ENCODE data around the gene ACBD3. TPM values are rescaled to one million over a fixed set of nuclear protein-coding genes. Genes with fewer than 3 reads are reported as not detected.

ACBD3 gene
- total and polyA plus RNA-seq, 4 experiments from 2014 or later = 10.1 to 29.7 (median 25.7) TPM

GRCh38 chr1:226118357-226118756, 68.2 kb downstream of the ACBD3 start:
- H3K27ac ChIP-seq (ENCODE audit: low read depth, low read length) = no peak overlapping the region
- H3K36me3 ChIP-seq (ENCODE audit: insufficient read depth, low read length) = no peaks in the 10 kb centered on the region
- Mint-ChIP-seq H3K27ac (peak overlapping the region in 1 of 7 donors; percentile 59), H3K4me1 (peaks cover 5 to 18% (median 12%) of the 10 kb centered on the region in 4 donors), H3K27me3 (no peaks in the 10 kb centered on the region), H3K9me3 (no peaks in the 10 kb centered on the region), H3K36me3 (peaks cover 0 to 4% of the 10 kb centered on the region in 2 donors), H3K4me3 (peak overlapping the region in 1 of 8 donors; percentile 46)
- peaks cover 15% of the 10 kb centered on the region for H3K4me1 ChIP-seq (ENCODE audit: insufficient read depth, low read length)
- intact Hi-C loops (cut with micrococcal nuclease) = no loop called here
- POLR2A ChIA-PET (ENCODE audit: partially characterized antibody) = interaction anchor here (8.2 kb wide), 1 partner anchor 56 kb away, joined by 63 read pairs; the partner anchor contains the start of gene H3-3A
- no peak for DNase-seq
- CTCF ChIA-PET (ENCODE audit: partially characterized antibody) = interaction anchor here (1.1 to 3.0 kb wide), 5 partner anchors 7 to 215 kb away, joined by 3 to 18 read pairs (median 15); no protein-coding TSS in a partner anchor
- no peaks in the 10 kb centered on the region for H3K27me3 ChIP-seq (ENCODE audit: insufficient read depth, low read length)
- H3K4me3 ChIP-seq (ENCODE audit: low read length in 2 of 2) = no peak overlapping the region
- H3K9me3 ChIP-seq (ENCODE audit: control insufficient read depth in 1 of 2, low read length in 2 of 2) = no peaks in the 10 kb centered on the region

- no peaks in the 10 kb centered on the region for H3K36me3 ChIP-seq (ENCODE audit: insufficient read depth, low read length)
- no peak for DNase-seq
- no peaks in the 10 kb centered on the region for H3K9me3 ChIP-seq (ENCODE audit: control insufficient read depth in 1 of 2, low read length in 2 of 2)
- H3K27ac Mint-ChIP-seq = no peak overlapping the region
- no peak overlapping the region for H3K27ac ChIP-seq (ENCODE audit: low read depth, low read length)
- H3K27me3 Mint-ChIP-seq = no peaks in the 10 kb centered on the region
- ChIA-PET CTCF (ENCODE audit: partially characterized antibody) (interaction anchor here (0.8 to 2.8 kb wide), 4 partner anchors 8 to 53 kb away, joined by 3 to 16 read pairs (median 10); no protein-coding TSS in a partner anchor), POLR2A (ENCODE audit: partially characterized antibody) (interaction anchor here (2.2 kb wide), 1 partner anchor 55 kb away, joined by 7 read pairs; the partner anchor contains the start of gene H3-3A)
- H3K4me3 ChIP-seq (ENCODE audit: low read length in 2 of 2) = no peak overlapping the region
- H3K27me3 ChIP-seq (ENCODE audit: insufficient read depth, low read length) = no peaks in the 10 kb centered on the region
- H3K4me1 ChIP-seq (ENCODE audit: insufficient read depth, low read length) = peaks cover 10% of the 10 kb centered on the region
- H3K36me3 Mint-ChIP-seq = peaks cover 0 to 3% of the 10 kb centered on the region in 2 donors
- intact Hi-C loops (cut with micrococcal nuclease) = no loop called here
- no peak overlapping the region for H3K4me3 Mint-ChIP-seq
- peaks cover 5 to 11% (median 7%) of the 10 kb centered on the region in 4 donors for H3K4me1 Mint-ChIP-seq
- no peaks in the 10 kb centered on the region for H3K9me3 Mint-ChIP-seq
These were observed 69.2 kb downstream of the ACBD3 start for GRCh38 chr1:226117330-226117729.

- no peak overlapping the region for H3K4me3 Mint-ChIP-seq
- ChIA-PET POLR2A (ENCODE audit: partially characterized antibody) (interaction anchor here (2.2 kb wide), 1 partner anchor 54 kb away, joined by 7 read pairs; the partner anchor contains the start of gene H3-3A), CTCF (ENCODE audit: partially characterized antibody) (interaction anchor here (1.1 to 2.8 kb wide), 5 partner anchors 9 to 216 kb away, joined by 3 to 16 read pairs (median 3); no protein-coding TSS in a partner anchor)
- no peaks in the 10 kb centered on the region for H3K9me3 Mint-ChIP-seq
- no peaks in the 10 kb centered on the region for H3K9me3 ChIP-seq (ENCODE audit: control insufficient read depth in 1 of 2, low read length in 2 of 2)
- no peaks in the 10 kb centered on the region for H3K36me3 ChIP-seq (ENCODE audit: insufficient read depth, low read length)
- H3K27me3 ChIP-seq (ENCODE audit: insufficient read depth, low read length) = no peaks in the 10 kb centered on the region
- H3K36me3 Mint-ChIP-seq = peaks cover 0 to 3% of the 10 kb centered on the region in 2 donors
- H3K27ac Mint-ChIP-seq = no peak overlapping the region
- DNase-seq = no peak
- no peak overlapping the region for H3K27ac ChIP-seq (ENCODE audit: low read depth, low read length)
- H3K27me3 Mint-ChIP-seq = no peaks in the 10 kb centered on the region
- H3K4me1 ChIP-seq (ENCODE audit: insufficient read depth, low read length) = peaks cover 10% of the 10 kb centered on the region
- H3K4me1 Mint-ChIP-seq = peaks cover 5 to 12% (median 9%) of the 10 kb centered on the region in 4 donors
- intact Hi-C loops (cut with micrococcal nuclease) = no loop called here
- H3K4me3 ChIP-seq (ENCODE audit: low read length in 2 of 2) = no peak overlapping the region
These were observed 69.9 kb downstream of the ACBD3 start for GRCh38 chr1:226116673-226117072.

GRCh38 chr1:226112626-226113025, 73.9 kb downstream of the ACBD3 start:
- Histone ChIP-seq H3K27ac (ENCODE audit: low read depth, low read length) (no peak overlapping the region), H3K4me3 (ENCODE audit: low read length in 2 of 2) (no peak overlapping the region), H3K9me3 (ENCODE audit: control insufficient read depth in 1 of 2, low read length in 2 of 2) (no peaks in the 10 kb centered on the region), H3K4me1 (ENCODE audit: insufficient read depth, low read length) (peaks cover 13% of the 10 kb centered on the region), H3K36me3 (ENCODE audit: insufficient read depth, low read length) (no peaks in the 10 kb centered on the region), H3K27me3 (ENCODE audit: insufficient read depth, low read length) (no peaks in the 10 kb centered on the region)
- peaks cover 5 to 21% (median 10%) of the 10 kb centered on the region in 4 donors for H3K4me1 Mint-ChIP-seq
- intact Hi-C loops (cut with micrococcal nuclease) = loop anchor here (5.0 kb wide), 1 partner anchor 450 kb away; no protein-coding TSS in a partner anchor
- no peaks in the 10 kb centered on the region for H3K27me3 Mint-ChIP-seq
- H3K27ac Mint-ChIP-seq = peak overlapping the region in 1 of 7 donors; percentile 43
- H3K9me3 Mint-ChIP-seq = no peaks in the 10 kb centered on the region
- H3K36me3 Mint-ChIP-seq = peaks cover 0 to 3% of the 10 kb centered on the region in 2 donors
- DNase-seq = no peak
- H3K4me3 Mint-ChIP-seq = peak overlapping the region in 2 of 8 donors; percentile 48 to 53
- ChIA-PET CTCF (ENCODE audit: partially characterized antibody) (interaction anchor here (5.6 kb wide), 1 partner anchor 12 kb away, joined by 44 read pairs; no protein-coding TSS in a partner anchor), POLR2A (ENCODE audit: partially characterized antibody) (interaction anchor here (0.9 to 4.0 kb wide), 5 partner anchors 13 to 113 kb away, joined by 3 to 15 read pairs (median 3); partner anchors contain the start of gene SDE2)

- Mint-ChIP-seq H3K36me3 (peaks cover 0 to 3% of the 10 kb centered on the region in 2 donors), H3K27ac (no peak overlapping the region), H3K9me3 (no peaks in the 10 kb centered on the region), H3K27me3 (no peaks in the 10 kb centered on the region), H3K4me3 (peak overlapping the region in 3 of 8 donors; percentile 3 to 79 (median 59)), H3K4me1 (peaks cover 5 to 21% (median 10%) of the 10 kb centered on the region in 4 donors)
- POLR2A ChIA-PET (ENCODE audit: partially characterized antibody) = interaction anchor here (0.9 to 4.0 kb wide), 8 partner anchors 11 to 112 kb away, joined by 3 to 15 read pairs (median 5); partner anchors contain the start of gene SDE2
- Histone ChIP-seq H3K9me3 (ENCODE audit: control insufficient read depth in 1 of 2, low read length in 2 of 2) (no peaks in the 10 kb centered on the region), H3K27me3 (ENCODE audit: insufficient read depth, low read length) (no peaks in the 10 kb centered on the region), H3K4me1 (ENCODE audit: insufficient read depth, low read length) (peaks cover 13% of the 10 kb centered on the region), H3K4me3 (ENCODE audit: low read length in 2 of 2) (no peak overlapping the region), H3K36me3 (ENCODE audit: insufficient read depth, low read length) (no peaks in the 10 kb centered on the region), H3K27ac (ENCODE audit: low read depth, low read length) (no peak overlapping the region)
- no peak for DNase-seq
- intact Hi-C loops (cut with micrococcal nuclease) = loop anchor here (5.0 kb wide), 1 partner anchor 450 kb away; no protein-coding TSS in a partner anchor
- CTCF ChIA-PET (ENCODE audit: partially characterized antibody) = interaction anchor here (1.7 to 5.6 kb wide), 4 partner anchors 8 to 85 kb away, joined by 3 to 44 read pairs (median 28); no protein-coding TSS in a partner anchor
These were observed 74.7 kb downstream of the ACBD3 start for GRCh38 chr1:226111883-226112261.

- POLR2A ChIA-PET (ENCODE audit: partially characterized antibody) = interaction anchor here (0.9 to 4.1 kb wide), 14 partner anchors 8 to 111 kb away, joined by 3 to 41 read pairs (median 6); partner anchors contain the start of genes H3-3A and SDE2
- H3K36me3 ChIP-seq (ENCODE audit: insufficient read depth, low read length) = no peaks in the 10 kb centered on the region
- peak overlapping the region in 5 of 7 donors; percentile 47 to 76 (median 59) for H3K27ac Mint-ChIP-seq
- H3K36me3 Mint-ChIP-seq = peaks cover 0 to 3% of the 10 kb centered on the region in 2 donors
- H3K4me1 ChIP-seq (ENCODE audit: insufficient read depth, low read length) = peaks cover 13% of the 10 kb centered on the region
- H3K4me3 ChIP-seq (ENCODE audit: low read length in 2 of 2) = peak overlapping the region; percentile 54 to 65
- H3K27me3 ChIP-seq (ENCODE audit: insufficient read depth, low read length) = no peaks in the 10 kb centered on the region
- DNase-seq = no peak
- intact Hi-C loops (cut with micrococcal nuclease) = loop anchor here (5.0 kb wide), 1 partner anchor 451 kb away; no protein-coding TSS in a partner anchor
- peak overlapping the region; percentile 59 for H3K27ac ChIP-seq (ENCODE audit: low read depth, low read length)
- peaks cover 5 to 21% (median 10%) of the 10 kb centered on the region in 4 donors for H3K4me1 Mint-ChIP-seq
- H3K9me3 ChIP-seq (ENCODE audit: control insufficient read depth in 1 of 2, low read length in 2 of 2) = no peaks in the 10 kb centered on the region
- CTCF ChIA-PET (ENCODE audit: partially characterized antibody) = interaction anchor here (1.7 to 5.6 kb wide), 4 partner anchors 9 to 86 kb away, joined by 3 to 44 read pairs (median 28); no protein-coding TSS in a partner anchor
- H3K27me3 Mint-ChIP-seq = no peaks in the 10 kb centered on the region
- H3K4me3 Mint-ChIP-seq = peak overlapping the region; percentile 58 to 80 (median 72)
- no peaks in the 10 kb centered on the region for H3K9me3 Mint-ChIP-seq
These were observed 75.3 kb downstream of the ACBD3 start for GRCh38 chr1:226111098-226111882.
